AML-193 (cell line): ENCODE measurements around the gene OR6Q1.

Experiments used
- DNase-seq, 2 experiments: peaks; one replicate each; lab custom pipeline; 2025; lab: John Stamatoyannopoulos, UW

Gene OR6Q1

GRCh38 chr11:58058276-58059006, 27.7 kb downstream of the OR6Q1 start:
- DNase-seq, result no peak

GRCh38 chr11:58059007-58059350, 28.2 kb downstream of the OR6Q1 start:
- no peak for DNase-seq

GRCh38 chr11:58060535-58060934, 29.8 kb downstream of the OR6Q1 start:
- no peak for DNase-seq

- no peak for DNase-seq
Observed at GRCh38 chr11:58060939-58061672, 30.4 kb downstream of the OR6Q1 start.

GRCh38 chr11:58061813-58062212, 31.1 kb downstream of the OR6Q1 start:
- DNase-seq, result no peak

GRCh38 chr11:58067685-58068084, 36.9 kb downstream of the OR6Q1 start:
- DNase-seq, result no peak

GRCh38 chr11:58068655-58069054, 37.9 kb downstream of the OR6Q1 start:
- no peak for DNase-seq

GRCh38 chr11:58070585-58070984, 39.8 kb downstream of the OR6Q1 start:
- DNase-seq, result no peak

GRCh38 chr11:58075781-58076180, 45.0 kb downstream of the OR6Q1 start:
- DNase-seq, result no peak
